HG03432 (cell line): ENCODE measurements around the gene MIEN1.
"Not testable (repeated sequence)": the region's sequence is repeated elsewhere in the genome, so short reads cannot be mapped to it uniquely, and the experiment has no call there.

Experiments
- ATAC-seq: cut with Tn5 transposase; IDR thresholded peaks from one replicate; pipeline ENCODE4 v1.9.1; 2021; ENCODE audit warnings: mild to moderate bottlenecking, moderate library complexity; ENCODE audit not compliant: unreplicated experiment

Gene MIEN1

DNA sequence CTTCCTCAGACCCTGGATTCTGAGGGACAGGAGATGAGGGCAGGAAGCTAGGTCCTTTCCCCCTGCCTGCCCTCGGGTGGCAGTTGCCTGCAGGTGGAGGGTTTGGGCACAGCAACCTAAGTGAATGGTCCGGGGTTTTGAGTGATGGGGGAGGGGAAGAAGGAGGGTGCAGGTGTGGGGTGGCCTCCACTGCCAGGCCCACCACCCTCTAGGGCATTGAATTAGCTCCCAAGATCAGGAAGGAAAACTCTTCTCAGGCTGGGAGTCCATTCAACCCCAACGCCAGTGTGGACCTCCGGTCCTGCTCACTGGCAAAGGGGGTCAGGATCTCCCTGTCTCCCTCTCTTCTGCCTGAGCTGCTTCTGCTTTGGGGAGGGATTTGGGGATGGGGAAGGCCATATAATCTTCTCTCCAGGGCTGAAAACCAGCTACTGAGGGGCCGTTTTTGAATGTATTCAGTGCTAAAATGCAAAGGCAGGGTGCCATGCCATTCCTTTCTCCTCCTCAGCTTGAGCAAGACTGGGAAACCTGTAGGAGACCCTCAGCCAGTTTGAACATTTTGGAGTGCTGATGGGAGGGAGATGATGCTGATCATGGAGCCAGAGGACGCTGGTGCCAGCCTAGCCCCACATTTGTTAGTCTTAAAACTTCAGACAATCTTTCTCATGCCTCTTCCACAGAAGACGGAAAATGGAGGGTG lies 26.2 kb upstream of the MIEN1 start:
- ATAC-seq: no peak

DNA sequence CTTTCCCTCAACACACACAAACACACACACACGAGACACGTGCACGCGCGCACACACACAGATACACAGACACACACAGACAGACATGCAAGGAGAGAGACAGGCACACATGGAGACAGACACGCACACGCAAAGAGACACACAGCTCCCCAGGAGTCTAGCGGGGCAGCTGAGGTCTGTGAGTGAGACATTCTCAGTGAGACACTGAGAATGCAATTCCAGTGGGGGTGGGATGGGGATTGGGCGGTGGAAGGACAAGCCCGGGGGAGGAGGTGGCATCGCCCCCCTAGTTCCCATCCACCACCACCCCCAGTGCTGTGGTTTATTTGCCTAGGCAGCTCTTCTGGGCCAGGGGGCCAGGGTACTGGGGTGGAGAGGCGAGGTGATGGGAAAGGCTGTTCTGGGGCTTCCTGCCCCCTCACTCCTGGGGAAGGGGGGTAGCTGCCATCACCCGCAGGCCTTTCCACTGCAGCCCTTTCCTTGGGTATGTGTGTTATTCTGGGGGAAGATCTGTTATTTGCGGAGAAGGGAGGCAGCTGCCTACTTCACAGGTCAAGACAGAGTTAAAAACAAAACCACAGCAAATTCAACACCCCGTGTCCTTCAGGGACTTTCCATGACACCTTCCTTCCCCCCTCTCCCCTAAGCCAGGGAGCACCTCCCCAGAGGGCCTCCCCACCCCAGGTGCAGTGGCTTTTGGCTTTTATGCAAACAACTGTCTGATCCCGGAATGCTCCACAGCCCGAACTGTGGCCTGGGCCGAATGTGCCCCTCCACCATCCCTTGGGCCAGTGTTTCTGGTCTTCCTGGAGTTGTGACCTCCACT lies 25.4 kb upstream of the MIEN1 start:
- ATAC-seq: peak; percentile 19

GRCh38 chr17:39754958-39755553 lies 24.7 kb upstream of the MIEN1 start:
- ATAC-seq: no peak

GRCh38 chr17:39754161-39754957 lies 24.0 kb upstream of the MIEN1 start:
- ATAC-seq: peak; percentile 73

DNA sequence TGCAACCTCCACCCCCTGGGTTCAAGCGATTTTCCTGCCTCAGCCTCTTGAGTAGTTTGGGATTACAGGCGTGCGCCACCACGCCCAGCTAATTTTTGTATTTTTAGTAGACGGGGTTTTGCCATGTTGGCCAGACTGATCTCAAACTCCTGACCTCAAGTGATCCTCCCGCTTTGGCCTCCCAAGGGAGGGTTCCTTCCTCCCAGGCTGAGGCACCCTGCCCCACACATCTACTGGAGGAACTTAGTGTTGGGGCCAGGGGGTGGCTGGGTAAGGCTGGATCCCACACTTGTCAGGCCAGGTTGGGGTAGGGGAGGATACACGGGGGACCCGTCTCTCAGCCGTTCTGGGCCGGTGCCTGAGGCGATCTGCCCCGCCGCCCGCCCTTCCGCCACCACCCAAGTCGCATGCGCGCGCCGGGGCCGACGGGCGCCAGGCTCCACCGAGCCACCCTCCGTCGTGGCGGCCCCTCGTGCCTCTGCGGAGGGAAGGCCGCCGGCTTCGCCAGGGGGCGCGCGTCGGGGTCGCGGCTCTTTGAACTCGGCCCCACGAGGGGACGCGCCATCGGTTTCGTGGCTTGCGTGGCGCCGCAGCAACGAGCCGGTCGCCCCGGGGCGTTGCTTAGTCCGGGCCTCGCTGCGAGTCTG lies 23.3 kb upstream of the MIEN1 start:
- ATAC-seq: peak; percentile 27

GRCh38 chr17:39752241-39752881 lies 22.0 kb upstream of the MIEN1 start:
- ATAC-seq: no peak

- ATAC-seq: no peak
Observed at GRCh38 chr17:39751637-39752036, 21.3 kb upstream of the MIEN1 start.

- ATAC-seq: no peak
Observed at GRCh38 chr17:39751016-39751543, 20.7 kb upstream of the MIEN1 start.

- ATAC-seq: no peak
Observed at GRCh38 chr17:39750131-39751015, 20.0 kb upstream of the MIEN1 start.

GRCh38 chr17:39748444-39749034 lies 18.2 kb upstream of the MIEN1 start:
- not testable (repeated sequence) for ATAC-seq

- no peak for ATAC-seq
Observed at GRCh38 chr17:39747745-39748144, 17.4 kb upstream of the MIEN1 start.

DNA sequence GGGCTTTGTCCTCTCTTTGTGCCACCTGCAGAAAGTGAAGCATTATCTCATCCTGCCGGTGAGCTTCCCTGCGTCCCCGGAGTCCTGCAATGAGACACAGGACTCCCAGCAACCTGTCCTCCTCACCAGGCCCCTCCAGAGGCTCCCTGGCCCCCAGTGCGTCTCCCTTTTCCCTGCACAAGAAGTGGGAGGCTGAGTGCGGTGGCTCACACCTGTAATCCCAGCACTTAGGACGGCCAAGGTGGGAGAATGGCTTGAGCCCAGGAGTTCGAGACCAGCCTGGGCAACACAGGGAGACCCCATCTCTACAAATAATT lies 15.8 kb upstream of the MIEN1 start:
- no peak for ATAC-seq

DNA sequence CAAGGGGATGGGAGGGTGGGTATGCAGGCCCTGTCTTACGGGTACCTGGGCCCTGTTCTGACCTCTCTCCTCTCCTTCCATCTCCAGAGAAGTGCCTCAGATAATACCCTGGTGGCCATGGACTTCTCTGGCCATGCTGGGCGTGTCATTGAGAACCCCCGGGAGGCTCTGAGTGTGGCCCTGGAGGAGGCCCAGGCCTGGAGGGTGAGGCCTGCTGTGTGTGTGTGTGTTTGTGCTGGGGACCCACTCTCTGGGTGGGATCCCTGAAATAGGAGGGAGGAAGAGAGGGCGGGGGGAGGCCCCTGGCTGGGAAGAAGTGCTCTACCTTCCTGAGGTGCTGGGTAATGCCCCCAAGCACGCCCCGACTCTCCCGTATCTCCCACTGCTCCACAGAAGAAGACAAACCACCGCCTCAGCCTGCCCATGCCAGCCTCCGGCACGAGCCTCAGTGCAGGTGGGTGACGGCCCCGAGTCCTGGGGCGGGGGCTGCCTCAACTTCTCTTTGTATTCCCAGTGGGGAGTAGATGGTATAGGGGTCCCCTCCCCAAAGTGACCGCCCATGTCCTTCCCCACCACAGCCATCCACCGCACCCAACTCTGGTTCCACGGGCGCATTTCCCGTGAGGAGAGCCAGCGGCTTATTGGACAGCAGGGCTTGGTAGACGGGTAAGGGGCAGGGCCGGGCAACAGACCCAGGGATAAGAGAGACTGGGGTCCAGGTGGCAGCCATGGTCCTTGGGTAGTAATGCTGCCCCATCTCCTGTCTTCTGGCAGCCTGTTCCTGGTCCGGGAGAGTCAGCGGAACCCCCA lies 15.2 kb upstream of the MIEN1 start:
- no peak for ATAC-seq

- no peak for ATAC-seq
Observed at GRCh38 chr17:39744836-39745215, 14.5 kb upstream of the MIEN1 start.

DNA sequence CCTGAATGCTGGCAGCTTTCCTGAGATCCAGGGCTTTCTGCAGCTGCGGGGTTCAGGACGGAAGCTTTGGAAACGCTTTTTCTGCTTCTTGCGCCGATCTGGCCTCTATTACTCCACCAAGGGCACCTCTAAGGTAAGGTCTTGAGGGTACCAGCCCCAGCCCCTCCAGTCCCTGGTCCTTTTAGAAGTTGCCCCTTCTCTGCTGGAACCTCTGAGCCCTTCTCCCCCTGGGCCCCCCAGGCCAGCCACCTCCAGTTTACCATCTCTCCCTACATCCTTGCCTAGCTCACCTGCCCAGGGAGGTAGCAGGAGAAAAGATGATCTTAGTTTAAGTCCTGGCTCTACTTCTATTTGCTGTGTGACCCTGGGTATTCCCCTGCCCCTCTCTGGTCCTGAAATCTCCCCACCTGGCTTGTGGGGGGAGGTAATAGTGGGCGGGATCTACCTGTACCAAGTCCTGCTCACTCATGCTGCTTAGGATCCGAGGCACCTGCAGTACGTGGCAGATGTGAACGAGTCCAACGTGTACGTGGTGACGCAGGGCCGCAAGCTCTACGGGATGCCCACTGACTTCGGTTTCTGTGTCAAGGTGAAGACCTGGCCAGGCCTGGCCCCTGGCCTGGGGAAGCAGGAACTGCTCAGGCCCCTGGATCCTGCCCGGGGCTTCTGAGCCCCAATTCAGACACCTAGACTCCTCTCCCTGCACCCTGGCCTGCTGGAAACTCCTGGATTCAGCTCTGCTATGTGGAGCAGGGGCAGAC lies 13.9 kb upstream of the MIEN1 start:
- ATAC-seq: no peak

DNA sequence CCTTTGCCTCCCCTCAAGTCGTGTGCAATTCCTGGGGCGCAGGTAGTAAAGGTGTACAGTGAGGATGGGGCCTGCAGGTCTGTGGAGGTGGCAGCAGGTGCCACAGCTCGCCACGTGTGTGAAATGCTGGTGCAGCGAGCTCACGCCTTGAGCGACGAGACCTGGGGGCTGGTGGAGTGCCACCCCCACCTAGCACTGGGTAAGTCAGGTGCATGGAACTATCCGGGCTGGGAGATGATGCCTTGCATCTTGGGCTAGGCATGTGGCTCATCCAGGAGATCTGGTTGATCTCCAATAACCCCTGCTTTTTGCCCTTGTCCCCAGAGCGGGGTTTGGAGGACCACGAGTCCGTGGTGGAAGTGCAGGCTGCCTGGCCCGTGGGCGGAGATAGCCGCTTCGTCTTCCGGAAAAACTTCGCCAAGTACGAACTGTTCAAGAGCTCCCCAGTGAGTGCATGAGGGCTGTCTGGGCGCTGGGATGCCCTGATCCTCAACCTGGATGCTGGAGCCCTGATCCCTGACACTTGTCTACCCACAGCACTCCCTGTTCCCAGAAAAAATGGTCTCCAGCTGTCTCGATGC lies 12.6 kb upstream of the MIEN1 start:
- ATAC-seq: no peak
